RWPE1 (cell line): ENCODE results near the gene DNMT3L.
"Not testable (repeated sequence)": the region's sequence is repeated elsewhere in the genome, so short reads cannot be mapped to it uniquely, and the experiment has no call there.

ENCODE experiments used
- CTCF ChIA-PET: fragments of 350-600 bp; sonication (Branson Sonifier 250); formaldehyde crosslinking; extraction: SDS; loops from one replicate; lab custom pipeline; 2021; lab: Yijun Ruan, JAX
- POLR2A ChIA-PET: fragments of 400-600 bp; formaldehyde crosslinking; extraction: SDS; loops from one replicate; lab custom pipeline; 2020; ENCODE audit warnings: antibody characterized with exemption; ENCODE audit not compliant: low non-redundant PET; lab: Yijun Ruan, JAX
- DNase-seq: peaks from one replicate; pipeline ENCODE4 v3.0.0; 2012; ENCODE audit warnings: low spot score
- H3K27ac ChIP-seq: fragments of 450-650 bp; 2 replicates; pipeline ENCODE4 v1.5.1; 2017
- TF ChIP-seq, protein P1 (sequence below): fragments of 450-650 bp; conservative IDR thresholded peaks from 2 replicates; pipeline ENCODE4 v1.5.1; 2017; ENCODE audit warnings: low read depth, mild to moderate bottlenecking

The DNMT3L gene

GRCh38 chr21:44253832-44254710 lies 7.6 kb downstream of the DNMT3L start:
- DNase-seq: no peak
- TF ChIP-seq, protein P1, sequence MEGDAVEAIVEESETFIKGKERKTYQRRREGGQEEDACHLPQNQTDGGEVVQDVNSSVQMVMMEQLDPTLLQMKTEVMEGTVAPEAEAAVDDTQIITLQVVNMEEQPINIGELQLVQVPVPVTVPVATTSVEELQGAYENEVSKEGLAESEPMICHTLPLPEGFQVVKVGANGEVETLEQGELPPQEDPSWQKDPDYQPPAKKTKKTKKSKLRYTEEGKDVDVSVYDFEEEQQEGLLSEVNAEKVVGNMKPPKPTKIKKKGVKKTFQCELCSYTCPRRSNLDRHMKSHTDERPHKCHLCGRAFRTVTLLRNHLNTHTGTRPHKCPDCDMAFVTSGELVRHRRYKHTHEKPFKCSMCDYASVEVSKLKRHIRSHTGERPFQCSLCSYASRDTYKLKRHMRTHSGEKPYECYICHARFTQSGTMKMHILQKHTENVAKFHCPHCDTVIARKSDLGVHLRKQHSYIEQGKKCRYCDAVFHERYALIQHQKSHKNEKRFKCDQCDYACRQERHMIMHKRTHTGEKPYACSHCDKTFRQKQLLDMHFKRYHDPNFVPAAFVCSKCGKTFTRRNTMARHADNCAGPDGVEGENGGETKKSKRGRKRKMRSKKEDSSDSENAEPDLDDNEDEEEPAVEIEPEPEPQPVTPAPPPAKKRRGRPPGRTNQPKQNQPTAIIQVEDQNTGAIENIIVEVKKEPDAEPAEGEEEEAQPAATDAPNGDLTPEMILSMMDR: no peak
- CTCF ChIA-PET: interaction anchor here (1.1 kb wide), 1 partner anchor 44 kb away, joined by 3 read pairs; no protein-coding TSS in a partner anchor
- POLR2A ChIA-PET: no interaction called here
- no peak overlapping the region for H3K27ac ChIP-seq

GRCh38 chr21:44249204-44250037 lies 12.3 kb downstream of the DNMT3L start:
- CTCF ChIA-PET, H3K27ac ChIP-seq, DNase-seq, POLR2A ChIA-PET: not testable (repeated sequence)

GRCh38 chr21:44247904-44248303 lies 13.8 kb downstream of the DNMT3L start:
- H3K27ac ChIP-seq, DNase-seq, POLR2A ChIA-PET, CTCF ChIA-PET: not testable (repeated sequence)

DNA sequence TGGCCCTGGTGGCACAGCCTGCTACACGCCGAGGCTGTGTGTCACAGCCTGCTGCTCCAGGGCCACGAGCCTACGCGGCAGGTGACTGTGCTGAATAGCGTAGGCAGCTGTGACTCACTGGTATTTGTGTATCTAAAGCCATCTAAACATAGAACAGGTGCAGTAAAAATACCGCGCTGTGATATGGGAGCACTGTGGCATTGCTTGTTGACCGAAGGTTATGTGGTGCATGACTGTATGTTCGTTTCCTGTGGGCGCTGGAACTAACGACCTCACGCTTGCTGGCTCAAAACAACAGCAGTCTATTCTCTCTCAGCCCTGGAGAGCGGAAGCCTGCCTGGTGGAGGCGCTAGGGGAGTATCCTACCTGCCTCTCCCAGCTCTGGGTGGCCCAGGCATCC lies 17.7 kb downstream of the DNMT3L start:
- POLR2A ChIA-PET, H3K27ac ChIP-seq, CTCF ChIA-PET, DNase-seq: not testable (repeated sequence)

DNA sequence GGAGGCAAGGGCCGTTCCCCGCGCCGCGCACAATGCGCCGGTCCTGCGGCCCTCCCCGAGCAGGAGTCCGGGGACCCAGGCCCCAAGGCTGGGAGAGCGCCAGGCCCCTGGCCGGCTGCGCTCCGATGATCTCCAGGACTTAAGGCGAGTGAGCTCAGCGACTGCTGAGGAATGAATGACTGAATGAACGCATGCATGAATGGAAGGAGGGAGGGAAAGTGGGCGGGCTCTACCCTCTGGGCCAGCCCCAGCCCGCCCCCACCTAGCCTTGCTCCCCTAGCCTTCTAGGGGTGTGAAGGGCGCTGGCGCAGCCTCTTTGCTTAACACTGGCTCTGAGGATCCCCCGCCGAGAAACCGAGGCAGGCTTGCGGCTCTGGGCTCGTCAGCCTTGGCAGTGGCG lies 20.4 kb downstream of the DNMT3L start:
- POLR2A ChIA-PET, DNase-seq, H3K27ac ChIP-seq, CTCF ChIA-PET: not testable (repeated sequence)

- CTCF ChIA-PET, H3K27ac ChIP-seq, POLR2A ChIA-PET, DNase-seq: not testable (repeated sequence)
Measured at GRCh38 chr21:44240842-44241241, 20.9 kb downstream of the DNMT3L start, which contains the start of gene ICOSLG. TSS of gene ICOSLG (minus strand) at chr21:44240943. CDS start at chr21:44240817, 126 bp downstream.

- DNase-seq, H3K27ac ChIP-seq, CTCF ChIA-PET, POLR2A ChIA-PET: not testable (repeated sequence)
Measured at GRCh38 chr21:44240353-44240752, 21.3 kb downstream of the DNMT3L start.

DNA sequence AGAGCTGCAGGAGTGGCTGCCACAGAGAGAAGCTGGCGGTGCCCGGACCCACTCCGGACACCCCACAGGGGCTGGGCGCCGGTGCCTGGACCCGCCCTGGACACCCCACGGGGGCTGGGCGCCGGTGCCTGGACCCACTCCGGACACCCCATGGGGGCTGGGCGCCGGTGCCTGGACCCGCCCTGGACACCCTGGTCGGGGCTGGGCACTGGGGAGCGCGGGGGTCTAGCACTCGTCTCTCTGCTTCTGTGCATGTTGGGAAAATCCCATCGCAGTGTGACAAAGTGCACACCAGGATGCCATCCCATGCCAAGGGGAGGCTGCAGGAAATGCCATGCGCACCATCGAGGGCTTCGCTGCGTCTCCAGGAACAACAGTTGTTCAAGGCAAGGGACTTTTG lies 32.1 kb downstream of the DNMT3L start:
- H3K27ac ChIP-seq, POLR2A ChIA-PET, CTCF ChIA-PET, DNase-seq: not testable (repeated sequence)

DNA sequence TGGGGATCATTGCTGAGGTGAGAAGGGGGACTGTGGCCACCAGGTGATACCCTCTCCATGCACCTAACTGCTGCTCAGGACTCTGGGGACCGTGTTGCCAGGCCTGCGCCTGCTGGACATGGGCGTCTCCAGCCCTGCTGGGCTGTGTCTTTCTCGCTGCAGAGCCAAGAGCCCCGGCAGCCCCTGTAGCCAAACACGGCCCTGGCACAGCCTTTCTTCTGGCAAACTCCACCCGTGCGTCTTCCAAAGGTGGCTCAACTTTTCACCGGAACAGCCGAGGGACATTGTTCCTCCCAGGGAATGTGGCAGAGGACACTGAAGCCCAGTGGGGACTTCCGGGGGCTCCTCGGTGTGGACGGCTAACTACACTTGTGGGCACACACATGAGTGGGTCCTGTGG lies 33.6 kb downstream of the DNMT3L start:
- POLR2A ChIA-PET, CTCF ChIA-PET, DNase-seq, H3K27ac ChIP-seq: not testable (repeated sequence)

DNA sequence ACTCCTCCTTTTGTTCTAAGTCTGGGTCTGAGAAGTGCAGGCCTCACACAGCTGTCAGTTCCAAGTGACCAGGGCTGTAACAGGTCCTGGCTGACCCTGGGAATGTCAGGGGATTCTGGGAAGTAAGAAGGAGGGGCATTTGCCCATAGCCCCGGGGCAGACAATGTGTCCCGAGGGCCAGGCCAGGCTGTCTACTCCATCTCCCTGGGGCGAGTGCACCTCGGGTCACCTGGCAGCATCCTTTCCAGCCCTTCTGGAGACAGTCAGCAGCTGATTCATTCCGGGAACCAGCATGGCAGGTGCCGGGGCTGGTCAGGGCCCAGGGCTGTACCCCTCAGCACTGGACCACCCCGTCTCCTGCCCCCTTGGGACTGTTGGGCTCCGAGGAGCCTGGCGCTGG lies 34.1 kb downstream of the DNMT3L start:
- POLR2A ChIA-PET, H3K27ac ChIP-seq, DNase-seq, CTCF ChIA-PET: not testable (repeated sequence)

GRCh38 chr21:44225605-44226004 lies 36.1 kb downstream of the DNMT3L start:
- POLR2A ChIA-PET, H3K27ac ChIP-seq, CTCF ChIA-PET, DNase-seq: not testable (repeated sequence)

- DNase-seq, H3K27ac ChIP-seq, CTCF ChIA-PET, POLR2A ChIA-PET: not testable (repeated sequence)
Measured at GRCh38 chr21:44223334-44223733, 38.4 kb downstream of the DNMT3L start.

DNA sequence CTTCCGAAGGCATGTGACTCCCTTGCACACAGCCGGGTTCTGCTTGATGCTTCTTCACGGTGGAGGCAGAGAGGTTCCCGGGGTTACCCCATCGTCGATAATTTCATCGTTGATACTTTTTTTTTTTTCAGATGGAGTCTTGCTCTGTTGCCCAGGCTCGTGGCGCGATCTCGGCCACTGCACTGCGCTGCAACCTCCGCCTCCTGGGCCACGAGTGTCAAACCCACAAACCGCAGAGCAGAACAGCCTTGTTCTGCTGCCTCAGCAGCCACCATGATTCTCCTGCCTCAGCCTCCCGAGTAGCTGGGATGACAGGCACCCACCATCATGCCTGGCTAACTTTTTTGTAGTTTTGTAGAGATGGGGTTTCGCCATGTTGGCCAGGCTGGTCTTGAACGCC lies 41.0 kb downstream of the DNMT3L start:
- H3K27ac ChIP-seq, DNase-seq, POLR2A ChIA-PET, CTCF ChIA-PET: not testable (repeated sequence)

DNA sequence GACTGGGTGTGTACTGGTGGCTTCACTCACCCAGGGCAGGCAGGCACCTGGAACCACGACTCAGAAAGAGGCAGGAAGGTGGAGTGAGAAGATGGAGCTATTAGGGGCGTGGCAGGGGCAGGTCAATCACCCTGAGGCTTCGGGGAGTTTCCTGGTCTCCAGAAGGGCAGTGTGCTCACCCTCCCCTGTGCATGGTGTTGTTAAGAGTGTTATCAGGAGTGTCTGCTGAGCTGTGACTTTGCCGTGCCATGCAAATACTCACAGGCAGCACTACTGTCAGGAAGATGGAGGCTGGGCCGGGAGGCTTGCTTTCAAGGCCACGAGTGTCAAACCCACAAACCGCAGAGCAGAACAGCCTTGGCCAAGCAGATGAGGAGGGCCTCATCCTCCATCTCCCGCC lies 43.2 kb downstream of the DNMT3L start:
- DNase-seq, H3K27ac ChIP-seq, POLR2A ChIA-PET, CTCF ChIA-PET: not testable (repeated sequence)

DNA sequence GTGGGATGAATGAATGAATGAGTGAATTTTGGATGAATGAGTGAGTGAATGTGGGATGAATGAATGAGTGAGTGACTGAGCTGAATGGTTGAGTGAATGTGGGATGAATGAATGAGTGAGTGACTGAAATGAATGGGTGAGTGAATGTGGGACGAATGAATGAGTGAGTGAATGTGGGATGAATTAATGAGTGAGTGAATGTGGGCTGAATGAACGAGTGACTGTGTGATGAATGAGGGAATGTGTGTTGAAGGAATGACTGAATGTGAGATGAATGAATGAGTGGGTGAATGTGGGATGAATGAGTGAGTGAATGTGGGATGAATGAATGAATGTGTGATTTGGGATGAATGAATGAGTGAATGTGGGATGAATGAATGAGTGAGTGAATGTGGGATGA lies 49.7 kb downstream of the DNMT3L start:
- CTCF ChIA-PET, POLR2A ChIA-PET, DNase-seq, H3K27ac ChIP-seq: not testable (repeated sequence)

- H3K27ac ChIP-seq, POLR2A ChIA-PET, DNase-seq, CTCF ChIA-PET: not testable (repeated sequence)
Measured at GRCh38 chr21:44211574-44211973, 50.1 kb downstream of the DNMT3L start.
